ENCODE data around the gene OLFM1.
"Not testable (repeated sequence)": the region's sequence is repeated elsewhere in the genome, so short reads cannot be mapped to it uniquely, and the experiment has no call there.

The OLFM1 gene

GRCh38 chr9:135060461-135061116 lies 26.9 kb upstream of the OLFM1 start:
- DNase-seq = no peak

- DNase-seq = no peak
Measured at GRCh38 chr9:135061441-135061840, 26.0 kb upstream of the OLFM1 start.

- no peak for DNase-seq
Measured at GRCh38 chr9:135062254-135062653, 25.2 kb upstream of the OLFM1 start.

- not testable (repeated sequence) for DNase-seq
Measured at GRCh38 chr9:135063466-135063865, 24.0 kb upstream of the OLFM1 start.

GRCh38 chr9:135063888-135064287 lies 23.6 kb upstream of the OLFM1 start:
- not testable (repeated sequence) for DNase-seq

GRCh38 chr9:135065151-135065550 lies 22.3 kb upstream of the OLFM1 start:
- no peak for DNase-seq

- DNase-seq = no peak
Measured at GRCh38 chr9:135065804-135066203, 21.7 kb upstream of the OLFM1 start.

GRCh38 chr9:135066291-135066690 lies 21.2 kb upstream of the OLFM1 start:
- no peak for DNase-seq

GRCh38 chr9:135067096-135067710 lies 20.3 kb upstream of the OLFM1 start:
- no peak for DNase-seq

- DNase-seq = no peak
Measured at GRCh38 chr9:135068776-135069415, 18.6 kb upstream of the OLFM1 start.

- DNase-seq = no peak
Measured at GRCh38 chr9:135069558-135070197, 17.8 kb upstream of the OLFM1 start.

- DNase-seq = no peak
Measured at GRCh38 chr9:135070198-135070951, 17.1 kb upstream of the OLFM1 start.

- no peak for DNase-seq
Measured at GRCh38 chr9:135070964-135071735, 16.3 kb upstream of the OLFM1 start.

- no peak for DNase-seq
Measured at GRCh38 chr9:135073081-135073740, 14.3 kb upstream of the OLFM1 start.

- no peak for DNase-seq
Measured at GRCh38 chr9:135073741-135074305, 13.6 kb upstream of the OLFM1 start.

GRCh38 chr9:135074354-135075233 lies 12.9 kb upstream of the OLFM1 start:
- no peak for DNase-seq

GRCh38 chr9:135075234-135076142 lies 12.0 kb upstream of the OLFM1 start:
- DNase-seq = peak; percentile 76

GRCh38 chr9:135076143-135076875 lies 11.2 kb upstream of the OLFM1 start:
- no peak for DNase-seq
